ENCODE results near the gene DTHD1. TPM values are rescaled to one million over a fixed set of nuclear protein-coding genes. Genes with fewer than 3 reads are reported as not detected.
A peak's percentile ranks its signal among the peaks of the same experiment; 100 is the strongest.

Gene DTHD1
- polyA plus RNA-seq, 10 donors: 0.11 TPM; not detected in 9

GRCh38 chr4:36313301-36313700 is 31.9 kb downstream of the DTHD1 start:
- DNase-seq: no peak

- no peak for DNase-seq
Observed at GRCh38 chr4:36313703-36314102, 32.3 kb downstream of the DTHD1 start.

GRCh38 chr4:36316607-36317006 is 35.2 kb downstream of the DTHD1 start:
- DNase-seq: peak in 1 of 3 donors; percentile 18

GRCh38 chr4:36317721-36318120 is 36.3 kb downstream of the DTHD1 start:
- no peak for DNase-seq

GRCh38 chr4:36320117-36320896 is 38.9 kb downstream of the DTHD1 start:
- DNase-seq: peak in 2 of 3 donors; percentile 30 to 62

GRCh38 chr4:36321176-36321575 is 39.8 kb downstream of the DTHD1 start:
- DNase-seq: no peak

GRCh38 chr4:36322921-36323354 is 41.5 kb downstream of the DTHD1 start:
- DNase-seq: peak in 1 of 3 donors; percentile 13

GRCh38 chr4:36323816-36324419 is 42.5 kb downstream of the DTHD1 start:
- no peak for DNase-seq

GRCh38 chr4:36324808-36325207 is 43.4 kb downstream of the DTHD1 start:
- DNase-seq: no peak

GRCh38 chr4:36325499-36325898 is 44.1 kb downstream of the DTHD1 start:
- DNase-seq: no peak

- no peak for DNase-seq
Observed at GRCh38 chr4:36325926-36326325, 44.5 kb downstream of the DTHD1 start.

GRCh38 chr4:36326476-36327029 is 45.1 kb downstream of the DTHD1 start:
- no peak for DNase-seq

- no peak for DNase-seq
Observed at GRCh38 chr4:36327400-36327799, 46.0 kb downstream of the DTHD1 start.

- no peak for DNase-seq
Observed at GRCh38 chr4:36328130-36328529, 46.7 kb downstream of the DTHD1 start.

GRCh38 chr4:36329228-36329627 is 47.8 kb downstream of the DTHD1 start:
- no peak for DNase-seq

- DNase-seq: no peak
Observed at GRCh38 chr4:36330796-36331195, 49.4 kb downstream of the DTHD1 start.

GRCh38 chr4:36332023-36332781 is 50.8 kb downstream of the DTHD1 start:
- DNase-seq: no peak

- DNase-seq: no peak
Observed at GRCh38 chr4:36332782-36333131, 51.3 kb downstream of the DTHD1 start.

GRCh38 chr4:36333303-36333877 is 52.0 kb downstream of the DTHD1 start:
- DNase-seq: no peak

- DNase-seq: no peak
Observed at GRCh38 chr4:36337665-36338185, 56.3 kb downstream of the DTHD1 start.

GRCh38 chr4:36338973-36339372 is 57.6 kb downstream of the DTHD1 start:
- DNase-seq: no peak

- DNase-seq: no peak
Observed at GRCh38 chr4:36341936-36342335, 60.5 kb downstream of the DTHD1 start.

All from muscle of back (tissue), 11 donors.